HG03103 (cell line): ENCODE results near the gene CSF2RB.

Experiments used
- ATAC-seq: cut with Tn5 transposase; IDR thresholded peaks from one replicate; pipeline ENCODE4 v1.9.1; 2021; ENCODE audit warnings: low read depth; ENCODE audit not compliant: unreplicated experiment

The CSF2RB gene

DNA sequence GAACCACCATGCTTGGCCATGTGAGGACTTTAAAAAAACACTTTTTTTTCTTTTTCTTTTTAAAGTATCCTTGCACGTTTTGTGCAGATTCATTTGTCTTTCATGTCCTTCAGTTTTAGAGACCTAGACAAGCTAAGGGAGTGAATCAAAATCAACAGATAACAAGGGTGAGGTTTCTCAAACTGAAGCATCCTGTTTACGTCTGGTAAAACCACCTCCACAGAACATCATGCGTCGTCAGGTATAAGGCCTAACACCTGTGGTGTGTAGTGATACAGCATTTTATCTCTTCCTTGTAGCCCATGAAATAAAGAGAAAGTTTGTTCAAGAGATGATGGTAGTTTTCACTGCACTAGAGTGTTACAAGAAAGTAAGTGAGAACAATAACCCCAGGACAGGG is 26.3 kb upstream of the CSF2RB start:
- no peak for ATAC-seq

DNA sequence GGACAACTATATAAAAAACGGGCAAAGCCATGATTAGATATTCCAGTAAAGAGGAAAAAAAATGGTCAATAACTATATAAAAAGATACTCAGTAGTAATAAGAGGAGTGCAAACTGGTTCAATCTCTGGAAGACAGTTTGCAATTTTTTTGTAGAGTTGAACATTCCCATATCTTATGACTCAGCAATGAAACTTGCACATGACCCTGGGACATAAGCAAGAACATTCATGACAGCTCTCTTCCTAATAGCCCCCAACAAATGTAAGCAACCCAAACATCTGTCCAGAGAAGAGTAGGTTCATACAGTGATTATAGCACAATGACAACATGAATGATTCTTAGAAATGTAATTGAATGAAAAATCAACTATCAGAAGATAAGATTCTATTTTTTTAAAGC is 21.8 kb upstream of the CSF2RB start:
- ATAC-seq = no peak

DNA sequence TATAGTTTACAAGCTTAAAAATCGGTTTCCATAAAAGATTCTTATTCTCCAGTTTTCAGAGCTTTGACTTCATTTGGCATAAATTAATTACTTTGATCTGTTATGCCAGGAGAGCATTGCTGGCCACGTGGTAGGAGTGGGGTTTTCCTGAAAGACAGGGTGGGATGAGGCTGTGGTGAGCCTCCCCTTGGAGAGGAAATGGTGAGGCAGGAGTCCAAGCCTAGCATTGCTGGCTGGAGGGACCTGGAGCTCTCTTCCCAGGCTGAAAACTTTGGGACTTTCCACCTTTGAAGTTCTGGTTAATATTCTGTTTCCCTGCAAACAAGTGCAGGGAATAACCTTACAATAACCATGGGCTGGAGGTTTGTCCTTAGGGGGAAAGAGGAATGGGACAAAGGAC is 21.1 kb upstream of the CSF2RB start:
- no peak for ATAC-seq

DNA sequence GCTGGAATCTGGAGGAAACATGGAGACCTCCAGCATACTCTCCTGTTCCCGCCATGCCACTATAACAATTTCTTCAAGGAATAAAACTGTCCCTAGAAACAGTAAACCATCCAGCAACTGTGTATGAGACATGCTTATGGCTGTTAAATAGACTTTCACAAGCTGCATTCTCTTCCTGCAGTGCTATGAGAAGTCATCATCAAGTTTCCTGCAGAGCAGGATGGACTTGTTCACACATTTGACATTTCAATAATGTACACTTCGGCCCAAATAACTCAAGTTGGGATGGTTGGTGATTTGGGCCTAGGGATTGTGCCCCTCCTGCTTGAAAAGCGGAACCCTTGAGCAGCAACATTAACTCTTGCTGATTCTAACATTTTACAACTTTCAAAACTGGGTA is 20.2 kb upstream of the CSF2RB start:
- no peak for ATAC-seq

DNA sequence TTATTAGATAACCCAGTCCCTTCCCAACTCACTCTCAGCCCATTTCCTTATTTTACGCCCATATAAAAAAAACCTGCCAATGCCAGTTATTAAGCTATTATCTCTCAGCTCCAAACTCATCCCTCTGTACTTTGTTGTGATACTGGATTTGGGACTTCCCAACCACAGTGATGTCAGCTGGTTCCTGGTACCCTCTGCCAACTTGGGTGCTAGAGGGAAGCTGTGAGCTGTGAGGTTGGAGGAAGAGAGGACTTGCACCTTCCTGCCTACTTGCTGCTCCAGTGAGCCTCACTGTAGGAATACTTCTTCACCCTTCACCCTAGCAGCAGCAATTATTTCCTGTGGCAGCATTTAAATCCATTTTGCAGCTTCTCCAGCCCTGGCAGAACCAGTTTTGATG is 19.2 kb upstream of the CSF2RB start:
- ATAC-seq = no peak

GRCh38 chr22:36897611-36898010 is 15.8 kb upstream of the CSF2RB start:
- ATAC-seq = no peak

- no peak for ATAC-seq
These were observed 14.7 kb upstream of the CSF2RB start for GRCh38 chr22:36898690-36899089.

- ATAC-seq = no peak
These were observed 13.9 kb upstream of the CSF2RB start for GRCh38 chr22:36899498-36899897.

DNA sequence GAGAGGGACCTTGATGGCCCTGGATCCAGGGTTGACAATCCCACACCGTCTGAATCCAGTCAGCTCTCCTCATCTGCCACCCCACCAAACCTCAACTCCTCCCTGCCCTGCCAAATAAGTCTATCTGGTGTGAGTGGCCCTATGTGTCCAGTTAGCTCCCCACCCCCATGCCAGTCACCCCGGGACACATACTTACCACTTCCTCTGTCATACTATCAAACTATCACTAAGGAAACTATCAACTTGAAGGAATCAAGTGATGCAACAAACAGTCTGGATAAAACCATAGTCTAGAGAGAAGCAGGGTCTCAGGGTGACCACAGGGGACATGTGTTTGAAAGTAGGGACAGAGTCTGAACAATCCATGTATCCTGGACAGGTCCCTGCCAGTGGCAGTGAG is 13.2 kb upstream of the CSF2RB start:
- no peak for ATAC-seq

DNA sequence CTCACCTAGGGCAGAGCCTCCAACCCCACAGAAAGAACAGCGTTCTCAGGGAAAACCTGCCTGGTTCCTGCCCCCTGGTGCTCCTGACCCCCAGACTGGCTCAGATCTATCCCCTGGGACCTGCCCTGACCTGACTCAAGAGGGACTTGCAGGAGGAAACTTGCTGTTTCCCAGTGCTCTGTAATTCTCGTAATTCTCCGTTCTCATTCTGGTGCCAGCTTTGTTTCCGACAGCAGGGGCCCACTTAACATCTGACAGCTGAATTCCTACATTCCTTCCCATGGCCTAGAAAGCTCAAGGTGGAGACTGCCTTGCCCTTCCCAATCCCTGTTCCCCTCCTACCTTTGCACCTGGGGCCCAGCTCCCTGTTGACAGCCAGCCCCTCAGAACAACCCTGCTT is 12.5 kb upstream of the CSF2RB start:
- ATAC-seq = no peak

DNA sequence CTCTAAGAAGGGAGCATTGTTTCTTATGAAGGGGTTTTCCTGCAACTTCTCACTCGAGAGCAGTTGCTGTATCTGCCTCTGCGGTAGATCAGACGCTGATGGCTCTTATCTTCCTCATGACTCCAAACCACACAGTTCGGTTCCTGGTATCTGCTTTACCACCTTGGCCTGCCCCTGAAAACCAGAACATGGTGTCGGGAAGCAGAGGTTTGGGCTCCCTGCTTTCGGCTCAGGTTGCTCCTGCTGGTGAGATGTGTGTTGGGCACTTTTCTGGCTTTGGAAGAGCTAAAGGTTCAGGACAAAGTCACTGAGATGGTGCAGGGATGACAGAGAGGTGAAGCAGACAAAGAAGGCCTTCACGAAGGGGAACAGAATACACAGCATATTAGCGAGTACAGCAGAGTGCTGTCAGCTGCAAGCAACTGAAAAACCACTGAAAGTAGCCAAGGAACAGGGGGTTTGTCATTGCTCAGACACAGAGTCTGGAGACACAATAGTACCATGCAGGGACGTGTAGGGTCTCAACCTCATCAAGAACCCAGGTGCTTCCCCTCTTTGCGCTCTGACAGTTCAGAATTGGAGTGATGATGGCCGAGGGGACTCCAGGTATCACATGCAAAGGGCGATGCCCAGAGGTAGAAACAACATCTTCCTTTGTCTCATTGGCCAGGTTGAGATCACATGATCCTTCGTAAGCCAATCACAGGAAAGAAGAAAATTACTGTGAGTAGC is 11.9 kb upstream of the CSF2RB start:
- no peak for ATAC-seq

- no peak for ATAC-seq
These were observed 11.1 kb upstream of the CSF2RB start for GRCh38 chr22:36902143-36902926.

DNA sequence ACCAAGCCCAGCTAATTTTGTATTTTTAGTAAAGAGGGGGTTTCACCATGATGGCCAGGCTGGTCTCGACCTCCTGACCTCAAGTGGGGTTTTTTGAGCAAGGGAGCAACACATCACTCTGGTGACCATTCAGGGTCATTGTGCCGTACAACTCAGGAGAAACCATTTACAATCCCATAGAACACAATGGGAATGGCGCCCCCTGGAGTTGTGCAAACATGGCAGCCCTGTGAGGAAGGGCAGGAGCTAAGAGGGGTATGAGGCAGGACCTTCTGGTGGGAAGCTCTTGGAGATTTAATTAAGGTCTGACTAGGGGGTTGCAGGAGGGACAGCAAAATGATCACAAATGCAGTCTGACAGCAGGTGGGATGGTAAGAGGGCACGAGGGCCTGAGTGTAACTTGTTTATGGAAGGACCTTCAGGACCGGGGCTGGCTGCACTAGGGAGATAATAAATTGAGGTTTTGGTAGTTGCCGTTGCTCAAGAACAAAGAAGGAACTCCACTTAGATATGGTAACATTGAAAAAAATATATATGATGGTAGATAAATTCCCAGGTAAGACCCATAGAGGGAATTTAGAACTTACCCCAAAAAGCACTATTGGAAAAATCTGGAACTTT is 9.1 kb upstream of the CSF2RB start:
- no peak for ATAC-seq

DNA sequence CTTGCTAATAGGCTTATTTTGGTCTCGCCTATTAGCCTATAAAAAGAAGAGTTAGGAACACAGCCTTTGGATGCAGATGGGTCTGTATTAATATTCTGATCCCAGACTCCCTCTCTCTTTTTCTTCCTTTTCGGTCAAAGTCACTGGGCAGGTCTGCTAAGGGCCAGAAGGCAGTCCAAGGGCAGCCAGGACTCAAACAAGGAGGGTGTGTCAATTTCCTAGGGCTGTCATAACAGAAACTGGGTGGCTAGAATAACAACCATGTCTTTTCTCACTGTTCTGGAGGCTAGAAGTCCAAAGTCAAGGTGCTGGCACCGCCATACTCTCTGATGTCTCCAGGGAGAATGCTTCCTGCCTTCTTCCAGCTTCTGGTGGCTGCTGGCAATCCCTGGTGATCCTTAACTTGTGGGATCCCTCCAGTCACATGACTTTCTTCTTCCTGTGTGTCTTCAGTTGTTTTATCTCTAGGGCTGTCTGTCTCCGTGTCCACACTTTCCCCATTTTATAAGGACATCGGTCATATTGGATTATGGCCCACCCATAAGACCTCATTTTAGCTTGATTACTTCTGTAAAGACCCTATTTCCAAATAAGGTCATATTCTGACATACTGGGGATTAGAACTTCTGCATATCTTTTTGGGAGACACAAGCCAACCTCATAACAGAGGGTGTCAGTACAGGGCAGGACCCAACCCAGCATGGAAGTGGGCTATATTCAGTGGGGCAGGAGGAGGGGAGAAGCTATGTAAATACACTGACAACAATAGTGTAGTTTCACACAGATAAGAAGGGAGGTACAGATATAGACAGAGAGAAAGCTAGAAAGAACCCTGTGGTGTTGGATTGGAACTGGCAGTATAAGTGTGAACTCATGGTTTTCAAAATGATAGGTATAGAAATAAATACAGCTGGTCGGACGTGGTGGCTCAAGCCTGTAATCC is 5.9 kb upstream of the CSF2RB start:
- ATAC-seq = no peak

GRCh38 chr22:36910461-36910860 is 3.0 kb upstream of the CSF2RB start:
- no peak for ATAC-seq

DNA sequence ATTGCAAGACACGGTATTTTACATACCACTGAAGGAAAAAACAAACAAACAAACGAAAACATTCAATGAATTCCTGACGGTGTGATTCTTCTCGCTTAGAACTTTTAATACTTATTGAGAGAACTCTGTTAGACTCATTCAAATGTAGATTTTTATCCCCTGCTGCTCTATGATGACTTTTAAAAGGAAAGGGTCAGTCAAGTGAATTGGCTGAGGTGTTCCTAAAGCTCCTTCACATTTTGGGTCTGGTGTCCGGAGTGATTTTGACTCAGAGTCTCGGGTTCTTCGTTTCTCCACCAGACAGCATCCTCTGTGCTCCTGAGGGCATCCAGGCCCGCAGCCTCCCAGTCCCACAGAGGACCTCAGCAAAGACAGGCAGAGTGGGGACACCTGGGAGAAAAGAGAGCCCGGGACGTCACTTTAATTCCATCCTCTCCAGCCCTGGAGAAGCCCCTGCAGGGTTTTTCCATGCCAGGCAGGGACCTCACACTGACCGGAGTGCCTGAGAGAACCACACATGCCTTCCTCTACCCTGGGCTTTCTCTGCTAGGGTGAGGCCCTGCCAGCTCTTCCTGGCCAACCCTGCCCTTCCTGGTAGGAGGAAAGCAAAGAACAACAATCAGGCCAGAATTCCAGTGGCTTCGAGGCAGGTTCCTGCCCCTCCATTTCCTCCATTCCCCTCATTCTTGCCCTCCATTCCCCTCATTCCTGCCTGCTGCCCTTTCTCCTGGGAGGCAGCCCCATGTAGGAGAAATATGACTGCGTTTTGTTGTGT is 1.4 kb upstream of the CSF2RB start:
- no peak for ATAC-seq

DNA sequence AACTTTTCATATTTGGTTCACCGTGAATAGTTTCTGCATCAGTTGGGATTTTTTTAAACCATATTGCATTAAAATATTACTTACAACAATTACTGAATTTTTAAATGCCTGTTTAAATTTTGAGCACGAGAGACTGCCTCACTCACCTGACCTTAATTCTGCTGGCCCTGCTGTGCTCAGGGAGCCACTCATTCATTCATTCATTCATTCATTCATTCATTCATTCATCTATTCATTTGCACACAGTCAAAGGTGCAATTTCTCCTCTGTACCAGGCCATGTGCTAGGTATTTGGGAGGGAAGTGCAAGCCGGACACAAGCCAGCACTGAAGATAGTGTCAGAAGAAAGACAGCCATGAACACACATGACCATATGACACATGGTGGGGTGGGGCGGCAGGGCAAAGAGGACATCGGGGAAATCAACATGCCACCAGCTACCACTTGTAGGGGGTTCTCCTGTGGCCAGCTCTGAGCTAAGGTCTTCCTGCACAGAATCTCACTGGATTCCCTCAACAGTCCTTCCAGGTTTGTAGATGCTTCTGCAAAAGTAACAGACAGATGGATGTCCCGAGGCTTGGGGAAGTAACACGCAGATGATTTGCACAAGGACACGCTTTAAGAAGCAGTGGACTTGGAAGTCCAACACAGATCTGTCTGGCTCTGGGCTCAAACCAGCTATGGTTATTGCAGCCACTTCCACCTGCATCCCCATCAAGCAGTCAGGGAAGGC is 568 bp upstream of the CSF2RB start:
- no peak for ATAC-seq

DNA sequence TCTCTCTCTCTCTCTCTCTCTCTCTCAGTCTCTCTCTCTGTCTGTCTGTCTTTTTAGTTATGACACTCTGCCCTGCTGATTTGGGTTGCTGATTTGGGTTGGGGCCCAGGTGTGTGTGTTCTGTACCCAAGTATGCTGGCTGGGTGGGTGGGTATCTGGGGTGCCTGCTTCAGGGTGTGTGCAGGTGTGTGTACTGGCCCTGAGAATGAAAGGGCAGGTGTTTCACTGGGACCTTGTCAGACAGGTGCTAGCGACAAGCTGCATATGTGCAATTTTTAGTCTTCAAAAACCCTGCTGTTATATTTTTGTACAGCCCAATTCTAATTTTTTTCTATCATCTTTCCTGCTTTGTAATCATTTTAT is 943 bp downstream of the CSF2RB start:
- ATAC-seq = no peak

DNA sequence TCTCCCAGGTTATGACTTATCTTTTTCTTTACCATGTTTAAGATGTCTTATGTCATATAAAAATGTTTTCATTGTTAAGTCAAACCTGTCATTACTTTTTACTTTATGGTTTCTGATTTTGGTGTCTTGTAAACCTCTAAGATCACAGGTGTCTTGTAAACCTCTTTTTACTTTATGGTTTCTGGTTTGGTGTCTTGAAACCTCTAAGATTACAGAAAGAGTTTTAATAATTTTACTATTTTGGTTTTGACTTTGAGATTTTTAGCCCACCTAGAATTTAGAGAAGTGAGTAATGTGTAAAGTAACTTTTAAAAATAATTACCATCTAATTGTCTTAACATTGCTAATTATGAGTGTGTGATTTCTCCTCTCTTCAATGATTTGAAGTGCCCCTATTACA is 2.6 kb downstream of the CSF2RB start:
- ATAC-seq = no peak
